ENCODE results near the gene SWSAP1.

DNA sequence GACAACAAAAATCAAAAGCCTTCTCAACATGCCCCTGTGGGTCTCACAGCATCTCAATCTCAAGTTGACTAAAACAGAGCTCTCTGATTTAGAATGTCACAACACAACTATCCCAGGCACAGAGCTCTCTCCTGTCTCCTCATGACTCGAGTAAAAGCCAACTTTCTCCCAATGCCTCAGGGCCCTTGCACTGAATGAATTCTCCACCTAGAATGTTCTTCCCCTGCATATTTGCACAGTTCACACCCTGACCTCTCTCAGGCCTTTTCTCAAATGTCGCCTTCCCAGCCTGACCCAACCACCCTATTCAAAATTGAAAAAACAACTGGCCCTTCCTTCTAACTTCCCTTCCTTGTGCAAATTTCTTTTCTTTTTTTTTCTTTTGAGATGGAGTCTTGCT, 3.7 kb upstream of the SWSAP1 start:
- TF ChIP-seq POLR2AphosphoS5 (IDR thresholded peaks at IDR 0.05; ENCODE audit: low read depth, low read length) (no peak), TAF1 (IDR thresholded peaks at IDR 0.05; ENCODE audit: borderline replicate concordance, insufficient read depth, low read length) (no peak)

Data from PFSK-1 (cell line).